KMS-11 (cell line): ENCODE measurements around the gene IFT172.

Experiments
- H2AFZ ChIP-seq: fragments of 200-600 bp; sonication (generic); 2 replicates; pipeline ENCODE4 v1.6.1; 2016; ENCODE audit warnings: antibody characterized with exemption, mixed run types, low read depth
- H3K27ac ChIP-seq: fragments of 200-600 bp; sonication (generic); 2 replicates; pipeline ENCODE4 v1.6.1; 2016; ENCODE audit warnings: mild to moderate bottlenecking, mixed run types
- H3K27me3 ChIP-seq: fragments of 200-600 bp; sonication (generic); 2 replicates; pipeline ENCODE4 v1.6.1; 2017; ENCODE audit warnings: mild to moderate bottlenecking, low read depth, mixed run types, moderate library complexity; ENCODE audit not compliant: insufficient read depth
- H3K36me3 ChIP-seq: fragments of 200-600 bp; sonication (generic); 2 replicates; pipeline ENCODE4 v1.6.1; 2017; ENCODE audit warnings: mild to moderate bottlenecking, mixed run types; ENCODE audit not compliant: insufficient read depth
- H3K4me1 ChIP-seq: fragments of 200-600 bp; sonication (generic); 2 replicates; pipeline ENCODE4 v1.6.1; 2016; ENCODE audit warnings: mild to moderate bottlenecking, low read depth, mixed run types; ENCODE audit not compliant: poor library complexity, severe bottlenecking
- H3K4me2 ChIP-seq: fragments of 200-600 bp; sonication (generic); 2 replicates; pipeline ENCODE4 v1.7.0; 2016; ENCODE audit warnings: mild to moderate bottlenecking, mixed run types
- H3K4me3 ChIP-seq: fragments of 200-600 bp; sonication (generic); IDR thresholded peaks from 2 replicates; pipeline ENCODE4 v1.6.1; 2017; ENCODE audit warnings: low read depth, low read length, mixed read lengths; ENCODE audit not compliant: insufficient read depth
- H3K79me2 ChIP-seq: fragments of 200-600 bp; sonication (generic); 2 replicates; pipeline ENCODE4 v1.6.1; 2016; ENCODE audit warnings: low read depth, mixed run types; ENCODE audit not compliant: insufficient read depth
- H3K9ac ChIP-seq: fragments of 200-600 bp; sonication (generic); 2 replicates; pipeline ENCODE4 v1.6.1; 2016; ENCODE audit warnings: mild to moderate bottlenecking, mixed run types
- H4K20me1 ChIP-seq: fragments of 200-600 bp; sonication (generic); 2 replicates; pipeline ENCODE4 v1.6.1; 2016; ENCODE audit warnings: mild to moderate bottlenecking, mixed run types; ENCODE audit not compliant: insufficient read depth
- TF ChIP-seq, protein P1 (sequence below): fragments of 200-600 bp; sonication (generic); conservative IDR thresholded peaks from 2 replicates; pipeline ENCODE4 v1.6.1; 2017; ENCODE audit warnings: low read depth, mild to moderate bottlenecking, antibody characterized with exemption, low read length, moderate library complexity, mixed read lengths

Gene IFT172

DNA sequence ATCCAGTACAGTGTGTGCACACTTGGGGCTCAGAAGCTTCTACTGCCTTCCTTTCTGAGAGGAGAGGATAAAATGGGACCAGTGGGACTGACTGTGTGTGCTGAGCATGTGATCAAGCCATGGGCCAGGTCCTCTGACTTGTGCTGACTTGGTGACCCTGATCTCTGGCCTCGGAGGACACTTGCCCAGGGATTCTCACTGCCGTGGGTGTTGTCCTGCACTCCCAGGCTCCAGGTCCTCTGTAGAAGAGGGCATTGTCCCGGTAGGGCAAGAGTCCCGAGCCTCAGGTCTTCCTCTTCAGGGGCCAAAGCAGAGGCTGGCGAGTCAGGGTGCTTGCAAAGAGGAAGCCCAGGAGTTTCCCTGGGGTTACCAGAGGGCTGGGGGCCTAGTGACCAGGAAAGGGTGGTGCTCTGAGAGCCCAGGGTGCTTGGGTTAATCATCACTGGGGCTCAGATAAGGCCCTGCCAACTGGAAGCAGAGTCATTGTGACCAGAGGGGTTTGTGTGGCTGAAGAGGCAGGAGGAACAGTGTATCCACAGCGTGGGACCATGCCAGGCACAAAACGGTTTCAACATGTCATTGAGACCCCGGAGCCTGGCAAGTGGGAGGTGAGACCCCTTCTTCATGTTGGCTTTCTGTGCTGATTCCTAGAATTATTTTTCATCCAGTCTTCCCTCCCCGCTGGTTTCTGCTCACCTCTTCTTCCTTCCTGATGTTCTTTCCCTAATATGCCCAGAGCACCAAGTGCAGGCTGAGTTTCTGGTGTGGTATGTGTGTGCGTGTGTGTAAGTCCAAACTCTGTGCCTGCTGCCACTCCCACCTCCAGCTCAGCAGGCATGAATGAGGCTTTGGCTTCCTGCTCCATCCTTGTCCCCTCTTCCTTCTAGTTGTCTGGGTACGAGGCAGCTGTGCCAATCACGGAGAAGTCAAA lies 7.1 kb upstream of the IFT172 start, which contains the start of gene GCKR:
TSS of gene GCKR (plus strand) at position 483 of the 931 bp plus-strand sequence. CDS start at position 549, 66 bp downstream.
- Histone ChIP-seq H3K36me3 (no peaks in the 10 kb centered on the region), H3K27me3 (no peaks in the 10 kb centered on the region), H4K20me1 (no peaks in the 10 kb centered on the region), H3K79me2 (no peaks in the 10 kb centered on the region), H3K4me1 (no peaks in the 10 kb centered on the region), H2AFZ (no peak within 1 kb of the TSS), H3K27ac (no peak within 1 kb of the TSS), H3K4me2 (no peak within 1 kb of the TSS), H3K9ac (no peak within 1 kb of the TSS), H3K4me3 (no peak within 1 kb of the TSS)
- TF ChIP-seq, protein P1, sequence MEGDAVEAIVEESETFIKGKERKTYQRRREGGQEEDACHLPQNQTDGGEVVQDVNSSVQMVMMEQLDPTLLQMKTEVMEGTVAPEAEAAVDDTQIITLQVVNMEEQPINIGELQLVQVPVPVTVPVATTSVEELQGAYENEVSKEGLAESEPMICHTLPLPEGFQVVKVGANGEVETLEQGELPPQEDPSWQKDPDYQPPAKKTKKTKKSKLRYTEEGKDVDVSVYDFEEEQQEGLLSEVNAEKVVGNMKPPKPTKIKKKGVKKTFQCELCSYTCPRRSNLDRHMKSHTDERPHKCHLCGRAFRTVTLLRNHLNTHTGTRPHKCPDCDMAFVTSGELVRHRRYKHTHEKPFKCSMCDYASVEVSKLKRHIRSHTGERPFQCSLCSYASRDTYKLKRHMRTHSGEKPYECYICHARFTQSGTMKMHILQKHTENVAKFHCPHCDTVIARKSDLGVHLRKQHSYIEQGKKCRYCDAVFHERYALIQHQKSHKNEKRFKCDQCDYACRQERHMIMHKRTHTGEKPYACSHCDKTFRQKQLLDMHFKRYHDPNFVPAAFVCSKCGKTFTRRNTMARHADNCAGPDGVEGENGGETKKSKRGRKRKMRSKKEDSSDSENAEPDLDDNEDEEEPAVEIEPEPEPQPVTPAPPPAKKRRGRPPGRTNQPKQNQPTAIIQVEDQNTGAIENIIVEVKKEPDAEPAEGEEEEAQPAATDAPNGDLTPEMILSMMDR, result no peak

DNA sequence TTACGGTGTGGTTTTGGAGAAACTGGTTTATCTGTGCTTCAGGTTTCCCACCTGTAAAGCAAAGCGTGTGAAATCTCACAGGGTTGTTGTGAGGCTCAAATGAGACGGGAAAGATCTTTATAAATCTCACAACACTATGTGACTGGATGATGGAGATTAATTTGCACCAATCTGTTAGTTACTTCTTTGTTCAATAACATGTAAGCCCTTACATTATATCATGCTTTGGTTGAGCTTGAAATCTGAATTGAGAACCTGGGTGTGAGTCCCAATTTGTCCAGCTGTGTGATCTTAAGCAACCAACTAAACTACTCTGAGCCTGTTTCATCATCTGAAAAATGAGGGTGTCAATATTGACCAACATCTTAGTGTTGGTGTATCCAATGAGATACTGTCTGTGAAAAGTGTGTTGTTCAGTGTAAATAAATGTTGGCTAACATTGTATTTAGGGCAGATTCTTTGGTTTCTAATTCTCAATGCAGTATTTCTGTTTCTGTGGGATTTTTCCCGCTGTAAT lies 6.4 kb upstream of the IFT172 start:
- TF ChIP-seq, protein P1, result no peak
- Histone ChIP-seq H3K4me2 (no peak overlapping the region), H3K79me2 (no peaks in the 10 kb centered on the region), H3K4me3 (no peak overlapping the region), H3K36me3 (no peaks in the 10 kb centered on the region), H3K9ac (no peak overlapping the region), H2AFZ (no peak overlapping the region), H4K20me1 (no peaks in the 10 kb centered on the region), H3K4me1 (no peaks in the 10 kb centered on the region), H3K27ac (no peak overlapping the region), H3K27me3 (no peaks in the 10 kb centered on the region)

DNA sequence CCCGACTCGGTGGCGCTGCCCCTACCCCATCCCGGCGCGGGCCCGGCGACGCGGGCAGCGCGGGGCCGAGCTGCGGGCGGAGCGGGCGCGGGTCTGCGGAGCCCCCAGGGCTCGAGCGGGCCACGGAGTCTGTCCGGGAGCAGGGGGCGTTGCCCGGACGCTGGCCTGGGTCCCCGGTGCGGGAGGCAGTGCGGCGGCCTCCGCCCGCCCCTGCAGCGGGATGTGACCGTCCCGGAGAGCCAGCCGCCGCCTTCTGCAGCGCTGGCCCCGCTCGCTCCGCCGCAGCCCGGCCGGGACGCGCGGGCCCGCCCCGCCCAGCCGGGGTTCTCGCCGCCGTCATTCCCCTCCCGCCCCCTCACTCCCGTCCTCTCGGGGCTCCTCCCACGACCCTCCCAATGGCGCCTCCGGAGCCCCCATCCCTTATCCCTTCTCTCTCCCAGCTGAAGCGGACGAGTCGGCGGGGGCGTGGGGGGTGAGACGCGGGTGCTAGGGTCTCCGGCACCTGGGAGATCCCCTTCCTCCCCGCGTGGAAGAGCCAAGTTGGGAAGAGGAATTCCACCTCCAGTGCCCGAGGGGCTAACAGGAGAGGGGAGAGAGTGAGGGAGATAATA lies 5.5 kb upstream of the IFT172 start, which contains the start of gene FNDC4:
TSS of gene FNDC4 (minus strand) at position 257 of the 611 bp plus-strand sequence. CDS start 521 bp downstream, outside the sequence.
- no peak within 1 kb of the TSS for H3K27ac ChIP-seq
- no peak within 1 kb of the TSS for H3K9ac ChIP-seq
- H3K27me3 ChIP-seq, result no peaks in the 10 kb centered on the region
- TF ChIP-seq, protein P1, result no peak
- H3K36me3 ChIP-seq, result no peaks in the 10 kb centered on the region
- no peaks in the 10 kb centered on the region for H4K20me1 ChIP-seq
- H3K4me2 ChIP-seq, result no peak within 1 kb of the TSS
- no peaks in the 10 kb centered on the region for H3K79me2 ChIP-seq
- peaks cover 4% of the 10 kb centered on the region for H3K4me1 ChIP-seq
- no peak within 1 kb of the TSS for H3K4me3 ChIP-seq
- no peak within 1 kb of the TSS for H2AFZ ChIP-seq

DNA sequence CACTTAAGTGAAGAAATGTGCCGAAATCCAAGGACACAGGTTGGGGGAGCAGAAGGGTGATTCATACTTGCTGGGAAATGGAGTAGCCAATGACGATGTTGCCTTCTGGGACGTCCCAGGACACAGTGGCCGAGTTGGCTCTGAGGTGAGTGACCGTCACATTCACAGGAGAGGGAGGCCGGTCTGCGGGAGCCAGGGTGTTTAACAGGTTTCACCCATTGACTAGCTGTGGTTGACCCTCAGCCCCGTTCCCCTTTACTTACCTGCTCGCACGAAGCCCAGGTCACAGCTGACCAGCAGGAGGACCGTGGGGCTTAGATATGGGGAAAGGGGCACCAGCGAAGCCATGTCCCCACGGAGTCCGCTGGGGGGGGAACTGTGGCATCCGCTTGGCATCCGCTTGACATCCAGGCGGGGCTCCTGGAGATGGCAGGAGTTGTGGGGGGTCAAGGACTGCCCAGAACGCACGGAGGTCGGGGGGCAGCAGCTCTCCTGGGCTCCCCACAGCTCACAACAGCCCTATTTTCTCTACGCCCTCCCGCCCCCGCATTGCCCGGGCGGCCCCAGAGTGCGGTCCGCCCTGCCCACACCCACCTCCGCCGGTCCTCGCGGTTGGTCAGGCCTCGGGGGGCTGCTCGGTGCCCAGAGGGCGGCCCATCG lies 4.9 kb upstream of the IFT172 start:
- Histone ChIP-seq H4K20me1 (no peaks in the 10 kb centered on the region), H3K4me3 (no peak overlapping the region), H3K4me1 (peaks cover 5% of the 10 kb centered on the region), H3K4me2 (no peak overlapping the region), H3K27ac (no peak overlapping the region), H3K79me2 (no peaks in the 10 kb centered on the region), H3K36me3 (no peaks in the 10 kb centered on the region), H3K9ac (no peak overlapping the region), H2AFZ (no peak overlapping the region), H3K27me3 (no peaks in the 10 kb centered on the region)
- TF ChIP-seq, protein P1, result no peak
